AG09319 (cell line): Measurements from ENCODE around the gene BCAP31.
"Not testable (repeated sequence)": the region's sequence is repeated elsewhere in the genome, so short reads cannot be mapped to it uniquely, and the experiment has no call there.

Source experiments
- DNase-seq: peaks from one replicate; pipeline ENCODE4 v3.0.0-alpha.2; 2010; ENCODE audit warnings: low read depth; ENCODE audit errors: extremely low read depth
- TF ChIP-seq, protein P1 (sequence below): IDR thresholded peaks from 2 replicates; pipeline ENCODE4 v1.5.1; 2011; ENCODE audit warnings: low read depth, mild to moderate bottlenecking, inconsistent platforms, low read length, moderate library complexity

BCAP31 gene

DNA sequence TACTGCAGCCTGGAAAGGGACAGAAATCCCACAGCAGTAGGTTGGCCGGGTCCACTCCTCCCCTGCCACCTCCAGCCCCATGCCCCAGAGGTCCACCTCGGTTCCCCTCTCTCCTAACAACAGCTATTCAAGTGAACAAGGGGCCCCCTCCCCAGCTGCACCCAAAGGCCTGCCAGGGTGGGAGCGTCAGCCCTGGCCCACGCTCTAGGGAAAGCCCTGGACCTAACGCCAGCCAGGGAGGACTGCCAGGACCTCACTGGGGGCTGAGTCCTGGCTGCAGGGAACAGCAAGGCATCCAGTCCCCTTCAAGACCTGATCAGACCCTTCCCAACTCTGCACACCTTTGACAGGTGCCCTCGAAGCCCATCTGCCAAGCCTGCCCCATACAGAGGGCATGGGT, 23.2 kb downstream of the BCAP31 start:
- DNase-seq = no peak
- TF ChIP-seq, protein P1, sequence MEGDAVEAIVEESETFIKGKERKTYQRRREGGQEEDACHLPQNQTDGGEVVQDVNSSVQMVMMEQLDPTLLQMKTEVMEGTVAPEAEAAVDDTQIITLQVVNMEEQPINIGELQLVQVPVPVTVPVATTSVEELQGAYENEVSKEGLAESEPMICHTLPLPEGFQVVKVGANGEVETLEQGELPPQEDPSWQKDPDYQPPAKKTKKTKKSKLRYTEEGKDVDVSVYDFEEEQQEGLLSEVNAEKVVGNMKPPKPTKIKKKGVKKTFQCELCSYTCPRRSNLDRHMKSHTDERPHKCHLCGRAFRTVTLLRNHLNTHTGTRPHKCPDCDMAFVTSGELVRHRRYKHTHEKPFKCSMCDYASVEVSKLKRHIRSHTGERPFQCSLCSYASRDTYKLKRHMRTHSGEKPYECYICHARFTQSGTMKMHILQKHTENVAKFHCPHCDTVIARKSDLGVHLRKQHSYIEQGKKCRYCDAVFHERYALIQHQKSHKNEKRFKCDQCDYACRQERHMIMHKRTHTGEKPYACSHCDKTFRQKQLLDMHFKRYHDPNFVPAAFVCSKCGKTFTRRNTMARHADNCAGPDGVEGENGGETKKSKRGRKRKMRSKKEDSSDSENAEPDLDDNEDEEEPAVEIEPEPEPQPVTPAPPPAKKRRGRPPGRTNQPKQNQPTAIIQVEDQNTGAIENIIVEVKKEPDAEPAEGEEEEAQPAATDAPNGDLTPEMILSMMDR = no peak

DNA sequence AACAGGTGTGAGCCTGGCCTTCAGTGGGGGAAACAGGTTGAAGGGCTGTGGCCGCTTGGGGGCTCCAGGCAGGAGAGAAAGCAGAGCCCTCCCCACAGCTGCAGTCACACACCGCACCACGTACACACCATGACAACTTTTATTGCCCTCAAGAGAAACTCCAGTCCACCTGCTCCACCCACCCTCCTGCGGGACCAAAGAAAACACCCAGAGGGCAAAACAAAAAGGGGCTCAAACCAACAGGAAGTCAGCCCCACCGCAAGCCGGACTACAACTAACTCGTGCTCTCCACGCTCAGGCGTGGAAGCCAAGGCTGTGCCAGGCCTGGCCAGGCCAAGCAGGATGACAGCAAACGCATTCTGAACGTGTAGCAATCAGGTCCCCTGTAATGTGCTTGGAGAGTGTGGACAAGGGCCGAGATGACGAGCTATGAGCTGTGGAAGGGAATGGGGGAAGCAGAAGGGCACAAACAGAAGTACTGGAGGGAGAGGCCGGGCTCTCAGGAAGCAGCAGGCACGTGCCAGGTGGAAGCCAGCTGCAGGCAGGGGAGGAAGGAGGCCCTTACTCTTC, 23.7 kb downstream of the BCAP31 start:
- TF ChIP-seq, protein P1 = no peak
- DNase-seq = no peak

DNA sequence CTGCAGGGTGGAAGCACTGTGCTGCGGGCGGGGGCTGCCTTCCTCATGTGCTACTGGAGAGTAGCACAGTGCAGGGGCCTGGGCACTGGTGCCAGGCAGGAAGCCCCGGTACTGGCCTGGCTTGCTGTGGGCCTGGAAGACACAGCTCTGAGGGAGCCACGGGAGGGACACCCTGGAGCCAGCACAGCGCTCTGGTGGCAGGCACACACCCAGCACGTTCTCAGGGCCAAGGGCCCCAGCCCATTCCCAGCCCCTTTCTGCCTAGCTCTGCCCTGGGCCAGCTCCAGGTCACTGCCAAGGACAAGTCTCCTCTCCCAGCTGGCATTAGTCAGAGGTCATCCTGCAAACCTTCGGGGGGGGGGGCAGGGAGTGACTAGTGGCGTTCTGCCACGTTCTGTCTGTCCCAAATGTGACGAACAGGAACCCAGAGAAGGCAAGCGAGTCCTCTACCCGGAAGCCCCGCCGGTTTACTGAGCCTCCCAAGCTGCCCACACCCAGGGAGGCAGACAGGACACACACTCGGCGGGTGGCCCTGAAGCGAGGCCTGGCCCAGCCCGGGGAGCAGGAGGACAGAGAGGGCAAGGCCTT, 24.3 kb downstream of the BCAP31 start:
- DNase-seq = not testable (repeated sequence)

DNA sequence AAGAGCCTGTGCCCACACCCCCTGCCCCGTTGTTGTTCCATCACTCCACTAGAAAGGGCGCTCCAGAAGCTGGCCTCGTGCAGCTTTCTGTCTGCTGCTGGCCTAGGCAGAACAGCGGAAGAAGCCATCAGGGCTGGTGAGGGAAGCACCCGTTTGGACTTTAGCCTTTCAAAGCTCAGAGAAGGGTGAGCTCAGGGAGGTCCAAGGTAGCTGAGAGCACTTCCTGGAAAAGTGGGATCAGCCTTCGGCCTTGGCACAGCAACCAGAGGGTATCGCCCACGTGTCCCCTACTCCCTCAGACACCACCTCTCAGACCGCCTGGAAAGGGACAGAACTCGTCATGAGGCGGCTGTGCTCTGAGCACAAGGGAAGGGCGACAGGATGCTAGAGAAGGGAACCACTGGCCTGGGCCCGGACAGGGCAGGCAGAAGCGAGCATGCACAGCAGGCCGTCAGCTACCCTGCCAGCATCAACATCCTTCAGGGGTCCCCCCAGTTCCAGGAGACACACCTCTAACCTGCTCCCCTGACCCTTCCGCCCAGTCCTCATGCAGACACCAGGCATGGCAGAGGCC, 24.9 kb downstream of the BCAP31 start:
- not testable (repeated sequence) for DNase-seq

DNA sequence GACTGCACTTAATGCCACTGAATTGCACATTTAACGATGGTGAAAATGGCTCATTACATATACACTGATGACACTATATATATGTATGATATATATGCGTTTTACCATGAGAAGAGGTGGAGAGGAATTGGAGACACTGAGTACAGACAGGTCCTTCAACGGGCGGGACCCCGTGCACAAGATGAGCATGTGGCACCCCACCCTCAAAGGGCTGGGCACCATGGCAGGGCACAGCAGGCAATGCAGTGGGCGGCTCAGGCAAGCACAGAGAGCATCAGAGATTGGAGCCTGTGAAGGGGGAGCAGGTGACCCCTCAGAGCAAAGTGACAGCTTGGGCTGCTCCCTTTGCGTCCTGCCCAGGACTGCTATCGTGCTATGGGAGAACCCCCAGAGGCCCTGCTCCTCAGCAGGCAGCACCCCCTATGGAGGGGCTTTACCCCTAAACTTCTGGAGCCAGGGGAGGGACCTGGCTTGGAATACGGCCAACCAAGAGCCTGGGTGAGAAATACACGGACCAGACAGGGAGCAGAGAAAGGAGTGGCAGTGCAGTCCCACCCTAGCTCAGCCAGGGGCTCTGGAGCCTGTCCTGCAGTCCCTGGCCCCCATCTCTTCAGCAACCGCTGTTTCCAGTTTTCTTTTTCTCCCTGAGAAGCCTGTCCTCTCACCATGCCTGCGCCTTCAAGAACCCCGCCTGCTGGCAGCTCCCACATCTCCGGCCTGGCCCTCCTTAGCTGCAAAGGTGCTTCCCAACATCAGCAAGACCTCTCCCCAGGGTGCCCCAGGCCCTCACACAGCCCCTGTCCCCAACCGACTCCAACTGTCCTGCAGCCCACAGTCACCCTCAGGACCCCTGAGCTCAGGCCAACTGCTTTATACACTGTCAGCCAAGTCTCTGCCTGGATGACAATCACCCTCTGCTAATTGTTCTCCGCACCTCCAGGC, 26.0 kb downstream of the BCAP31 start:
- DNase-seq = no peak
- TF ChIP-seq, protein P1 = no peak

DNA sequence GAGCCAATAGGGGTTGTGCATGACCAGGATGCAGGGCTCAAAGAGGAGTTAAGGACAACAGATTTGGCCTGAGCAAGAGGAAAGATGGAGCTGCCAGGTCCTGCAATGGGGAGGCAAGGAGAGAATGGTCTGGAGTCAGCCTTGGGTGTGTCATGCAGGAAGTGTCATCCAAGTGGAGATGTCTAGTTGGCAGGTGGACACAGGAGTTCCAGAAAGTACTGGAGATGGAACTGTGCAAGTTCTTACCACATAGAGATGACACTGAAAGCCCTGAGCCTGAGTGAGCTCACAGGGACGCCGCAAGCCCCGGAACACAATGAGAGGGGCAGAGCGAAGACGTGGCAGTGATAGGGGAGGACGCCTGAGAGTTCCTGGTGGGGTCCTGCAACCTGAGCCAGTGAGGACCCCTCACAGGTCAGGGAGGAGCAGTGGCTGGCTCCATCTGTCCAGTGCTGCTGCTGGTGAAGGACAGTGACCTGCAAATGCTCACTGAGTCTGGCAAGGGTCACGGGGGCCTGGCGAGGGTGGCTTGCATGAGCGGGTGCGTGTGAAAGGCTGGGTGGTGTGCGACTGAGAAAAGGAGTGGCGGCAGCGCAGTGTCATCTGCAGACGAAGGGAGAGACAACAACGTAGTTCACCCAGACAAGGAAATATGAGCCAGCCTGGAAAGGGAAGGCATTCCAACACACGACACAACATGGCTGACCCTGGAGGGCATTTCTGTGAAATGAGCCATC, 27.0 kb downstream of the BCAP31 start:
- DNase-seq = not testable (repeated sequence)

DNA sequence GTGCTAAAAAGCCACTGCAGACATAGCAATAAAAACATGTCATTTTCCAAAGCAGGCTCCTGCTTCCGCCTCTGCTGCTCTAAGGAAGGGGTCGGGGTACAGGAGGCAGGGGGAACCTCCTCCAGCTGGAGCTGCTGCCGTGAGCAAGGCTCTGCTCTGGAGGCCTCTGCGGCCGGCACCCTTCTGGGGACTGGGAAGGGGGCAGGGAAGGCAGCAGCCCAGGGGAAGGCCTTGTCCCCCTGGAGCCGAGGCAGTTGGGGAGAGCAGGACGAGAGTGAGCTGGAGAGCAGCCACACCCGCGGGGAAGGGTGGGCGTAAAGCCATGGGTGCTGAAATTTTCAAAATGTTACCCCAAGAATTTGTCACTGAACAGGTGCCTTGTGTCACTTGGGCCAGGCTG, 27.6 kb downstream of the BCAP31 start:
- DNase-seq = not testable (repeated sequence)

DNA sequence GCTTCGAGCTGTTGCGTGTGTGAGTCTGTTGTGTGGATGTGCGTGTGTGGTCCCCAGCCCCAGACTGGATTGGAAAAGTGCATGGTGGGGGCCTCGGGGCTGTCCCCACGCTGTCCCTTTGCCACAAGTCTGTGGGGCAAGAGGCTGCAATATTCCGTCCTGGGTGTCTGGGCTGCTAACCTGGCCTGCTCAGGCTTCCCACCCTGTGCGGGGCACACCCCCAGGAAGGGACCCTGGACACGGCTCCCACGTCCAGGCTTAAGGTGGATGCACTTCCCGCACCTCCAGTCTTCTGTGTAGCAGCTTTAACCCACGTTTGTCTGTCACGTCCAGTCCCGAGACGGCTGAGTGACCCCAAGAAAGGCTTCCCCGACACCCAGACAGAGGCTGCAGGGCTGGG, 28.1 kb downstream of the BCAP31 start:
- TF ChIP-seq, protein P1 = no peak
- no peak for DNase-seq

DNA sequence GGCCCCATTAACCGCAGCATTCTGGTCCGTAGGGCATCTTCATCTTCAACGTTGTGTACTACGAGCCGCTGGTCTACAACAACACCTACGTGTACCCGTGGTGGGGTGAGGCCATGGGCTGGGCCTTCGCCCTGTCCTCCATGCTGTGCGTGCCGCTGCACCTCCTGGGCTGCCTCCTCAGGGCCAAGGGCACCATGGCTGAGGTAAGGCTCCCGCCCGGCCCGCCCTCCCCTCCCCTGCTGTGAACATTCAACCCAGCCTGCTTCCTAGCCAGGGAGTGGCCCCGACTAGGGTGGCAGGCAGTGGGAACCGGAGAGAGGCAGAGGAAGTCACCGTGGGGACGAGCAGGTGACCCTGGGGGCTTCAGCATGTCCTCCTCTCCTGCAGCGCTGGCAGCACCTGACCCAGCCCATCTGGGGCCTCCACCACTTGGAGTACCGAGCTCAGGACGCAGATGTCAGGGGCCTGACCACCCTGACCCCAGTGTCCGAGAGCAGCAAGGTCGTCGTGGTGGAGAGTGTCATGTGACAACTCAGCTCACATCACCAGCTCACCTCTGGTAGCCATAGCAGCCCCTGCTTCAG, 29.4 kb downstream of the BCAP31 start:
- TF ChIP-seq, protein P1 = no peak

DNA sequence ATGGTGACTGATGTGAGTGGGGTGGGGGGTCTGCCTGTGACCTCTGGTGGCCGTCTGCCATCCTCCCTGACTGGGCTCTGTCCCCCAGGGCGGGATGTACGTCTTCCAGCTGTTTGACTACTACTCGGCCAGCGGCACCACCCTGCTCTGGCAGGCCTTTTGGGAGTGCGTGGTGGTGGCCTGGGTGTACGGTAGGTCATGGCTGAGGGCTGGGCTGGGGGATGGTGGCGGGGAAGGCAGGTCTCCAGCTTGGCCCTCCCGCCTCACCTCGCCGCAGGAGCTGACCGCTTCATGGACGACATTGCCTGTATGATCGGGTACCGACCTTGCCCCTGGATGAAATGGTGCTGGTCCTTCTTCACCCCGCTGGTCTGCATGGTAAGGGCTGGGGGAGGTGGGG, 29.9 kb downstream of the BCAP31 start:
- DNase-seq = not testable (repeated sequence)

More for the DNA sequence above, 29.4 kb downstream of the BCAP31 start:
- DNase-seq = no peak
